HG03097 (cell line): ENCODE measurements around the gene ASTN2.

ENCODE experiments used
- ATAC-seq: cut with Tn5 transposase; IDR thresholded peaks from one replicate; pipeline ENCODE4 v1.9.1; 2021; ENCODE audit not compliant: unreplicated experiment, low FRiP score

ASTN2 gene

GRCh38 chr9:116389541-116390302, 1025.1 kb downstream of the ASTN2 start:
- ATAC-seq: no peak

GRCh38 chr9:116387934-116388698, 1026.7 kb downstream of the ASTN2 start:
- peak; percentile 59 for ATAC-seq

GRCh38 chr9:116383936-116384335, 1030.9 kb downstream of the ASTN2 start:
- no peak for ATAC-seq

- ATAC-seq: no peak
Measured at GRCh38 chr9:116383133-116383532, 1031.7 kb downstream of the ASTN2 start.

GRCh38 chr9:116382053-116382452, 1032.8 kb downstream of the ASTN2 start:
- no peak for ATAC-seq

- ATAC-seq: no peak
Measured at GRCh38 chr9:116381350-116381749, 1033.5 kb downstream of the ASTN2 start.

- ATAC-seq: no peak
Measured at GRCh38 chr9:116380496-116380995, 1034.3 kb downstream of the ASTN2 start.

GRCh38 chr9:116379821-116380220, 1035.0 kb downstream of the ASTN2 start:
- ATAC-seq: no peak

GRCh38 chr9:116378873-116379272, 1036.0 kb downstream of the ASTN2 start:
- ATAC-seq: no peak

GRCh38 chr9:116377179-116377798, 1037.6 kb downstream of the ASTN2 start:
- no peak for ATAC-seq
